Epithelial cell of esophagus (primary cell): Measurements from ENCODE around the gene SCARB1.

Experiments used
- DNase-seq: peaks from one replicate; pipeline ENCODE4 v3.0.0; 2010; ENCODE audit warnings: low read depth
- H3K4me3 ChIP-seq: 2 replicates; pipeline ENCODE4 v1.5.1; 2011; ENCODE audit warnings: mild to moderate bottlenecking, low read length, control low read depth
- TF ChIP-seq, protein P1 (sequence below): IDR thresholded peaks from 2 replicates; pipeline ENCODE4 v1.5.1; 2011; ENCODE audit warnings: low read depth, mild to moderate bottlenecking, low read length, control low read depth, inconsistent platforms; ENCODE audit not compliant: insufficient read depth; ENCODE audit errors: missing control alignments

The SCARB1 gene

DNA sequence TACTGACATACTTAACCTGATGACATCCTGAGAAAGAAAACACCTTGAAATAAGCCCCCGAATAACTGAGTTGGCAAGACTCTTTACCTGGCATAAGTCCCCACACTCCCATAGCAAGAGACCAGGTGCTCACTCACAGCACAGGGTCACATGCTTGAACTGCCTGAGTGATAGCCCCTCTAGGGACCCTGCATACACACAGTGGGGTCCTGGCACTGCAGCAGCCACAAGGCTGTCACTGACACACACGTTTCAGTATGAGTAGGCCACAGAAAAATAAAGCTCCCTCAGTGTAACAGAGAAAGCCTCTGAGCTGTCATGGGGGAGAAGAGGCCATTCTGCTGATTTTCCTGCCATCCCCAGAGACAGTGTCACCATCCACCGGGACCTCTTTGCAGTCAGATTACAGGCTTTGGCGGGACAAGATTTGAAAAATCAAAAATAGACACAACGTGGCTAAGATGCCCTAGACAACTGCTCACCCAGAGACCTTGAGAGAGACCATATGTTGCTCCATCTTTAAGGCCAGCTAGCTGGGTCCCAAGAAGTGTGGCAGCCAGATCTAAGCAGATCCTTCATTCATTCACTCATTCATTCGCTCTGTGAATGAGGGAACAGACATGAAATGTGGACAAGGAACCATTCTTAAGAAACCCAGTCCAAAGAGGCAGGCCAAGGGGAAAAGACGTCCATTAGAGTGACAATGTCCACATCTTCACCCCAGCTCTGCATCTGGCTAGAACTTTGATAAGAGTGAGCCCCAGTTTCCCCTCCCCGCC is 1.6 kb downstream of the SCARB1 start:
- DNase-seq = no peak
- TF ChIP-seq, protein P1, sequence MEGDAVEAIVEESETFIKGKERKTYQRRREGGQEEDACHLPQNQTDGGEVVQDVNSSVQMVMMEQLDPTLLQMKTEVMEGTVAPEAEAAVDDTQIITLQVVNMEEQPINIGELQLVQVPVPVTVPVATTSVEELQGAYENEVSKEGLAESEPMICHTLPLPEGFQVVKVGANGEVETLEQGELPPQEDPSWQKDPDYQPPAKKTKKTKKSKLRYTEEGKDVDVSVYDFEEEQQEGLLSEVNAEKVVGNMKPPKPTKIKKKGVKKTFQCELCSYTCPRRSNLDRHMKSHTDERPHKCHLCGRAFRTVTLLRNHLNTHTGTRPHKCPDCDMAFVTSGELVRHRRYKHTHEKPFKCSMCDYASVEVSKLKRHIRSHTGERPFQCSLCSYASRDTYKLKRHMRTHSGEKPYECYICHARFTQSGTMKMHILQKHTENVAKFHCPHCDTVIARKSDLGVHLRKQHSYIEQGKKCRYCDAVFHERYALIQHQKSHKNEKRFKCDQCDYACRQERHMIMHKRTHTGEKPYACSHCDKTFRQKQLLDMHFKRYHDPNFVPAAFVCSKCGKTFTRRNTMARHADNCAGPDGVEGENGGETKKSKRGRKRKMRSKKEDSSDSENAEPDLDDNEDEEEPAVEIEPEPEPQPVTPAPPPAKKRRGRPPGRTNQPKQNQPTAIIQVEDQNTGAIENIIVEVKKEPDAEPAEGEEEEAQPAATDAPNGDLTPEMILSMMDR = no peak
- H3K4me3 ChIP-seq = no peak overlapping the region

DNA sequence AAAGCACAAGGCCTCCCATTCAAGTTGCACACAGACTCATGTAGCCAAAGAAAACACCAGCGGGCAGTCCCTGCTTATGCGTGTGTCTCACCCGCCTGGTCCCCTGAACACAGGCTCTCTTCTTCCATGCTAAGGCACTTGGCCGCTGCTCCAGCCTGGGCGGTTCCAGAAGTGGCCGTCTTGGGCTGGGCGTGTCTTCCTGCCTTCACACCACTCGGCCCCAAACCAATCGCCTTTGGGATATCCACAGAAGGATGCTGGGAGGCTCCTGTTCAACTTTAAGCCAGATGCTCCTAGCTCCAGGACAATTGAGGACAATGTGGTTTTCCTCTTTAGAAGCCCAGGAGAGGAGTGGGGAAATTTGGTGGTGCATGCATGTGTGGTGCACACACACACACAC is 2.2 kb downstream of the SCARB1 start:
- peak; percentile 70 for DNase-seq
- no peak overlapping the region for H3K4me3 ChIP-seq
- TF ChIP-seq, protein P1 = no peak

DNA sequence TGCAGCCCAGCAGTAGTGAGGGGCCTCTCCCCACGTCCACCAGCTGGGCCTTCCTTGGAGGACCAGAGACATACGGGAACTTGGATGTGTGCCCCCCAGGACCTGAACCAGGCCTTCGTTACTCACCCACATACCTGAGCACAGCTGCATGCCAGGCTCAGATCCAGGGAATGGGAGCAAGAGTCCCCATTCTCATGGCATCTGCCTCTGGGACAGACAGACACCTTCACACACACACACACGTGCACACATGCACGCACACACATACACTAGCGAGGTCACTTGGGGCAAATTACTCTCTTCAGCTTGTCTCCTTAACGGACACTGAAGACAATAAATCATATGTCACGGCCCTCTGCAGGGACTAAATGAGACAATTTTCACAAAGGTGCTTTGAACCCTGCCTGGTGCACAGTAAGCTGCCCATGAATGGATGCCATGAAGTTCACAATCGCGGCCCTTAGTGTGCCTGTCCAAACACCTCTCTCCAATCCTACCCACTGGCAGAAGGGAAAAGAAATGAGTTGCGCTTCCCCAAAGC is 5.7 kb downstream of the SCARB1 start:
- DNase-seq = no peak
- TF ChIP-seq, protein P1 = no peak
- no peak overlapping the region for H3K4me3 ChIP-seq

DNA sequence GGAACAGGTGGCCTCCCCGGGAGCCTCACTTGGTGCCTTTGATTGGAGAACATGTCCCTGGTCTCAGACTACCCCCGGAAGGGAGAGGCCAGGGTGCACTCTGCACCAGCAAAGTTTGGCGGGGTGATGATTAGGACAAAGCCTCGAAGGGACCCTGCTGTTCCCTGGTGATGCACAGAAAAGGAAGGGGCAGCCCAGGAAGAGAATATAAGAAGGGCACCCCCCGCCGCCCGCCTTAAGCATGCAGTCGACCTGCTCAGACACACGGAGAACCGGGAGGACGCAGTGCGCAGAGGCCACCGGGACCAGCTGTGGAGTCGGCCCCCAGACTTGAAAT is 6.9 kb downstream of the SCARB1 start:
- DNase-seq = no peak
- H3K4me3 ChIP-seq = no peak overlapping the region
- TF ChIP-seq, protein P1 = no peak

DNA sequence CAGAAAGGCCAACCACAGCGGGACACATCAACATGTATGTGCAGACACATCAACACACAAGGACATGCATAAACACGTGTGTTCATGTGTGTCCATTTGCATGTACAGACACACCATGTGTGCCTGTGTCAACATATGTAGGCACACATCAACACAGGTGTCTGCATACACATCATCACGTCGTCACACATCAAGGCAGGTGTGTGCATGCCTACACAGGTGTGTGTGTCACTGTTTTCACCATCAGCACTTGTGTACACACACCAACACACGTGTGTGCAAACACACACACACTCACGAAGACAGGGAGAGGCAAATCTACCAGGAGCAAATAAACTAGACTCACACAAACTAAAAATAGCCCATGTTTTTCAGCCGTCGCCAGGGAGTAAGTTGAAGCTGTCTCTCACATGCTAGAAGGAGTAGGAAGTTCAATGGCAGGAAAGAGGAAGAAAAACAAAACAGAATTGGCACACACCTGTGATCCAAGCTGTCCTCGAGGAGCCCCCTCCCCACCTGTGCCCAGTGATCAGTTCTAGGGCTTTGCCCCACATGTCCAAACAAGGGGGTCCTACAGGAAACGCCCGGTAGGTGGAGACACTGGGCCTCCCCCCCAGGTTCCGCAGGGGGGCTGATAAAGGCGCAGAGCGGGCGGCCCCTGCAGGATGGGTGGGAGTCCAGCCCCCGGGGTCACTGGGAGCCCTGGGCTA is 7.4 kb downstream of the SCARB1 start:
- TF ChIP-seq, protein P1 = no peak
- no peak overlapping the region for H3K4me3 ChIP-seq
- no peak for DNase-seq

DNA sequence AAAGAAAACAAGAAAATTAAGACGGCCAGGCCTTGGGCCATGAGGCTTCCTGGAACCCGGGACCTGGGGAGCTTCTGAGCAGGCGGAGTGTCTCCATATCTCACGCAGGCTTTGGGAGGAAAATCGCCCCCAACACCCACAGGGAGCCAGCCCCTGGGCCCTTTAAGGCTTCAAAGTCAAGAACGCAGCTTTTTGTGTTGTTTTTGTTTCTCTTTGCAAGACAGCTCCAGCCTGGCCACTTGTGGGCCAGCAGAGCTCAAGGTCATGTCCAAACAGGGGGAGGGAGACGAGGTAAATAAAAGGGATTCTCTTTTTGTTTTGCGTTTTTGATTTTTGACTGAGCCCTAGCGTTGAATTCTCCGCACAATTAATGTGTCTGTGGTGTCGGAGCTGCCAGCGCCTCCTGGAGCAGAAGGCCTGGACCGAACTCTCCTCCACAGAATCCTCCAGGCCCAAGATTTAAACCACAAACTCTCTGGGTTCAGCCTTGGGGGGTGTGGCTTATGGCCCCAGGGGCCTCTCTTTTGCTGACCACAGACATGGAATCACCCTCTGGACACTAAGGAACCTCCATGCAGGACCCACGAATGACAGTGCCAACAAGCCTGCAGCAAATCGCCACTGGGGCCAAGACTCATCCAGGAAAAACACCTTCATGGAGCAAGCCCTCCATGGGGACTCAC is 8.2 kb downstream of the SCARB1 start:
- TF ChIP-seq, protein P1 = no peak
- no peak for DNase-seq
- H3K4me3 ChIP-seq = no peak overlapping the region
